A549 (cell line): ENCODE measurements around the gene CDHR1. TPM values are rescaled to one million over a fixed set of nuclear protein-coding genes. Genes with fewer than 3 reads are reported as not detected.

Experiments
- ATAC-seq, 2 experiments: fragments of 200-7000 bp in 1 of 2; fragments of >200 bp in 1 of 2; cut with Nextera tagmentation in 1 of 2; cut with Tn5 transposase in 1 of 2; 3 replicates each; pipeline versions ENCODE4 v1.8.0 to v1.9.1; 2018 to 2020; ENCODE audit warnings: mild to moderate bottlenecking in 1 of 2, moderate library complexity in 1 of 2
- CTCF ChIA-PET: fragments of 300-600 bp; sonication (Branson Sonifier 250); formaldehyde crosslinking; extraction: SDS; loops from one replicate; lab custom pipeline; 2021; ENCODE audit warnings: antibody characterized with exemption, inconsistent platforms; lab: Yijun Ruan, JAX
- POLR2A ChIA-PET: fragments of 350-600 bp; formaldehyde crosslinking; extraction: SDS; loops from one replicate; lab custom pipeline; 2021; ENCODE audit warnings: antibody characterized with exemption, inconsistent platforms; lab: Yijun Ruan, JAX
- DNase-seq, 2 experiments: peaks; one replicate each; pipeline versions ENCODE4 v3.0.0 to v3.0.0-alpha.2; 2011 to 2016; ENCODE audit warnings: low read depth in 1 of 2, low spot score in 1 of 2
- FAIRE-seq: peaks from 2 replicates; lab custom pipeline; 2011; peaks lifted over from hg19 to GRCh38; lab: Jason Lieb, UNC
- H3K27ac ChIP-seq, 2 experiments: fragments of >200 bp; sonication (Bioruptor Twin); formaldehyde crosslinking; 3 replicates each; pipeline ENCODE4 v1.5.1; 2016 to 2017
- H3K4me1 ChIP-seq: fragments of >200 bp; sonication (Bioruptor Twin); formaldehyde crosslinking; 3 replicates; pipeline ENCODE4 v1.6.1; 2016
- H3K4me2 ChIP-seq: fragments of >200 bp; sonication (Bioruptor Twin); formaldehyde crosslinking; 3 replicates; pipeline ENCODE4 v1.6.1; 2016
- H3K4me3 ChIP-seq: fragments of >200 bp; sonication (Bioruptor Twin); formaldehyde crosslinking; 3 replicates; pipeline ENCODE4 v1.5.1; 2016
- H3K9me3 ChIP-seq: fragments of >200 bp; sonication (Bioruptor Twin); formaldehyde crosslinking; 3 replicates; pipeline ENCODE4 v1.6.1; 2016
- CTCF ChIP-seq: fragments of >200 bp; sonication (Bioruptor Twin); formaldehyde crosslinking; IDR thresholded peaks from 3 replicates; pipeline ENCODE4 v1.5.1; 2016
- JUN ChIP-seq, 2 experiments: fragments of >200 bp; sonication (Bioruptor Twin); formaldehyde crosslinking; IDR thresholded peaks; 2 replicates in 1 of 2; 3 replicates in 1 of 2; pipeline ENCODE4 v1.6.1; 2016 to 2017
- RAD21 ChIP-seq, 2 experiments: fragments of >200 bp in 1 of 2; sonication (Bioruptor Twin) in 1 of 2; formaldehyde crosslinking in 1 of 2; IDR thresholded peaks in 1 of 2; conservative IDR thresholded peaks in 1 of 2; 2 replicates in 1 of 2; 3 replicates in 1 of 2; pipeline ENCODE4 v1.6.1; 2012 to 2018; ENCODE audit warnings: inconsistent platforms in 1 of 2
- RCOR1 ChIP-seq: fragments of 150-350 bp; IDR thresholded peaks from 2 replicates; pipeline ENCODE4 v1.6.1; 2014; ENCODE audit warnings: antibody characterized with exemption, low read length, low read depth
- WGBS: methylation state at CpG from one replicate; pipeline ENCODE4 v1.1.6; 2017; ENCODE audit errors: missing lambda C conversion rate; 5-methylcytosine and 5-hydroxymethylcytosine counted together
- polyA plus RNA-seq, 4 experiments: library from polyadenylated mRNA; depleted of rRNA in 3 of 4; stranded (reverse); fragments of >200 nt; fragmentation: RNase III in 1 of 4; extraction: RNeasy Plus Mini Kit Qiagen cat#74134 plus additional on column Dnase treatment in 1 of 4; gene quantifications; 2 replicates in 3 of 4; 3 replicates in 1 of 4; pipeline ENCODE4 v1.2.3, GENCODE V29; 2011 to 2017

The CDHR1 gene
- polyA plus RNA-seq, 2 of the 4 experiments (the other 2 are of a cell fraction): 0.04 to 0.09 TPM

GRCh38 chr10:84267503-84268126 lies 73.3 kb downstream of the CDHR1 start:
- no peak overlapping the region for H3K27ac ChIP-seq
- DNase-seq (peak; percentile 26 to 58), FAIRE-seq (no peak), ATAC-seq (peak in 1 of 2 experiments; percentile 70; a peak in 3 of 6 replicates)
- peak in 1 of 2 experiments; percentile 34; a peak in 1 of 5 replicates for TF ChIP-seq RAD21 (conservative IDR thresholded peaks at IDR 0.05 in 1 of 2, IDR thresholded peaks at IDR 0.05 in 1 of 2)
- peak; percentile 45 for TF ChIP-seq CTCF
- TF ChIP-seq JUN (IDR thresholded peaks at IDR 0.05): no peak
- H3K4me2 ChIP-seq: no peak overlapping the region
- ChIA-PET CTCF (interaction anchor here (0.6 to 15.3 kb wide), 9 partner anchors 8 to 271 kb away, joined by 3 to 341 read pairs (median 3); no protein-coding TSS in a partner anchor), POLR2A (no interaction called here)
- 33% methylated on average over 6 of the region's 7 CpGs for WGBS
- no peak overlapping the region for H3K4me3 ChIP-seq
- no peaks in the 10 kb centered on the region for H3K9me3 ChIP-seq
- H3K4me1 ChIP-seq: no peaks in the 10 kb centered on the region

- Histone ChIP-seq H3K4me1 (no peaks in the 10 kb centered on the region), H3K4me3 (no peak overlapping the region), H3K9me3 (no peaks in the 10 kb centered on the region)
- no peak for FAIRE-seq
- WGBS: 19% methylated on average over 1 of the region's 1 CpG
- ATAC-seq: no peak
- TF ChIP-seq RCOR1: no peak
- TF ChIP-seq, all 56 proteins: peak for 0
- CTCF ChIA-PET: interaction anchor here (1.3 to 15.3 kb wide), 3 partner anchors 12 to 270 kb away, joined by 3 to 341 read pairs (median 4); no protein-coding TSS in a partner anchor
- Histone ChIP-seq H3K4me2 (no peak overlapping the region), H3K27ac (no peak overlapping the region)
- DNase-seq: no peak
- POLR2A ChIA-PET: no interaction called here
Measured at GRCh38 chr10:84269162-84269561, 74.8 kb downstream of the CDHR1 start.

Other genes with a start within 250 kb of the CDHR1 start
- 309 and 360 TPM in 2 replicates for gene GHITM, start 55.0 kb upstream of the CDHR1 start, polyA plus RNA-seq (2011; rRNA removed)
- gene GHITM, start 55.0 kb upstream of the CDHR1 start, polyA plus RNA-seq (2017; fragmentation: RNase III; extraction: RNeasy Plus Mini Kit Qiagen cat#74134 plus additional on column Dnase treatment): 212 to 225 TPM (median 220 TPM) in 3 replicates
- gene GPR15LG, start 20.7 kb upstream of the CDHR1 start, polyA plus RNA-seq (2011; rRNA removed): not detected in 2 replicates
- not detected in 3 replicates for gene GPR15LG, start 20.7 kb upstream of the CDHR1 start, polyA plus RNA-seq (2017; fragmentation: RNase III; extraction: RNeasy Plus Mini Kit Qiagen cat#74134 plus additional on column Dnase treatment)
- gene LRIT2, start 31.0 kb downstream of the CDHR1 start, polyA plus RNA-seq (2011; rRNA removed): not detected in 2 replicates
- not detected in 3 replicates for gene LRIT2, start 31.0 kb downstream of the CDHR1 start, polyA plus RNA-seq (2017; fragmentation: RNase III; extraction: RNeasy Plus Mini Kit Qiagen cat#74134 plus additional on column Dnase treatment)
- gene LRIT1, start 47.0 kb downstream of the CDHR1 start, polyA plus RNA-seq (2011; rRNA removed): not detected in 2 replicates
- not detected in 3 replicates for gene LRIT1, start 47.0 kb downstream of the CDHR1 start, polyA plus RNA-seq (2017; fragmentation: RNase III; extraction: RNeasy Plus Mini Kit Qiagen cat#74134 plus additional on column Dnase treatment)
- not detected in 2 replicates for gene RGR, start 50.5 kb downstream of the CDHR1 start, polyA plus RNA-seq (2011; rRNA removed)
- not detected in 3 replicates for gene RGR, start 50.5 kb downstream of the CDHR1 start, polyA plus RNA-seq (2017; fragmentation: RNase III; extraction: RNeasy Plus Mini Kit Qiagen cat#74134 plus additional on column Dnase treatment)
- gene CCSER2, start 134.1 kb downstream of the CDHR1 start, polyA plus RNA-seq (2011; rRNA removed): 26.4 and 28.2 TPM in 2 replicates
- 8.2 to 9.2 TPM (median 8.3 TPM) in 3 replicates for gene CCSER2, start 134.1 kb downstream of the CDHR1 start, polyA plus RNA-seq (2017; fragmentation: RNase III; extraction: RNeasy Plus Mini Kit Qiagen cat#74134 plus additional on column Dnase treatment)